ENCODE data around the gene CHMP3. TPM values are rescaled to one million over a fixed set of nuclear protein-coding genes. Genes with fewer than 3 reads are reported as not detected.
A peak's percentile ranks its signal among the peaks of the same experiment; 100 is the strongest.

CHMP3 gene
- total and polyA plus RNA-seq, 2 of the 13 experiments (the other 11 are each of a cell fraction or from before 2014, with no cell fraction given) = 64.1 to 114 TPM

- TF ChIP-seq KAT2B (IDR thresholded peaks at IDR 0.05; ENCODE audit: borderline replicate concordance, low read depth, low read length) (no peak), NFE2 (CRISPR knock-in tag; IDR thresholded peaks at IDR 0.05) (peak; percentile 55; the same call in 1 of the 2 replicates), ARNT (IDR thresholded peaks at IDR 0.05) (no peak), TBP (CRISPR knock-in tag; IDR thresholded peaks at IDR 0.05) (0 out of 2 replicates have a peak, but pooled peaks have one; percentile 4), ZNF432 (CRISPR knock-in tag; IDR thresholded peaks at IDR 0.05; ENCODE audit: borderline replicate concordance) (no peak), MXD4 (CRISPR knock-in tag; IDR thresholded peaks at IDR 0.05) (peak; percentile 87; the same call in 1 of the 2 replicates), SAP130 (CRISPR knock-in tag; IDR thresholded peaks at IDR 0.05; ENCODE audit: low read depth) (peak; percentile 89), ZNF564 (CRISPR knock-in tag; IDR thresholded peaks at IDR 0.05) (peak; percentile 24; the same call in 1 of the 2 replicates), ZNF24 (IDR thresholded peaks at IDR 0.05) (no peak), NCOA1 (CRISPR knock-in tag; IDR thresholded peaks at IDR 0.05) (peak; percentile 59), AKAP8 (CRISPR knock-in tag; IDR thresholded peaks at IDR 0.05) (no peak), ZNF687 (CRISPR knock-in tag; IDR thresholded peaks at IDR 0.05) (peak; percentile 99), ZNF414 (CRISPR knock-in tag; IDR thresholded peaks at IDR 0.05) (peak; percentile 72; the same call in 1 of the 2 replicates), GATA4 (IDR thresholded peaks at IDR 0.05; ENCODE audit: borderline replicate concordance, low read depth) (no peak), NR2F2 (IDR thresholded peaks at IDR 0.05; ENCODE audit: borderline replicate concordance, low read depth) (peak; percentile 40; the same call in 1 of the 2 replicates), ZMAT5 (CRISPR knock-in tag; IDR thresholded peaks at IDR 0.05; ENCODE audit: borderline replicate concordance, low read depth) (no peak), ZNF501 (CRISPR knock-in tag; IDR thresholded peaks at IDR 0.05) (peak; percentile 96), KDM6A (CRISPR knock-in tag; IDR thresholded peaks at IDR 0.05; ENCODE audit: low read depth) (no peak; the same call in 1 of the 2 replicates), SIX1 (CRISPR knock-in tag; IDR thresholded peaks at IDR 0.05; ENCODE audit: borderline replicate concordance) (0 out of 2 replicates have a peak, but pooled peaks have one; percentile 11), SALL2 (CRISPR knock-in tag; IDR thresholded peaks at IDR 0.05) (peak; percentile 63; the same call in 1 of the 2 replicates), GMEB1 (CRISPR knock-in tag; IDR thresholded peaks at IDR 0.05; ENCODE audit: borderline replicate concordance) (peak; percentile 55), ADNP (CRISPR knock-in tag; IDR thresholded peaks at IDR 0.05) (no peak), PHF21A (CRISPR knock-in tag; IDR thresholded peaks at IDR 0.05) (peak; percentile 85), TEF (CRISPR knock-in tag; IDR thresholded peaks at IDR 0.05) (no peak)
These were observed at the start of gene CHMP3 (continued) for GRCh38 chr2:86562922-86563649.

Data from HepG2 (cell line).